Non-pigmented ciliary epithelial cell (primary cell): ENCODE results near the gene ADGRG2.

Experiments used
- DNase-seq: peaks from one replicate; pipeline ENCODE4 v3.0.0-alpha.2; 2010; ENCODE audit warnings: low read depth

The ADGRG2 gene

GRCh38 chrX:19121898-19122640 is at the start of gene ADGRG2:
Gene ADGRG2 (minus strand): TSS chrX:19122468. CDS start chrX:19068834, 53,634 bp downstream.
- no peak for DNase-seq

- DNase-seq, result no peak
Measured at GRCh38 chrX:19168609-19169008, 46.3 kb upstream of the ADGRG2 start.

- no peak for DNase-seq
Measured at GRCh38 chrX:19162851-19163250, 40.6 kb upstream of the ADGRG2 start.

GRCh38 chrX:19156186-19156585 is 33.9 kb upstream of the ADGRG2 start:
- no peak for DNase-seq

- DNase-seq, result no peak
Measured at GRCh38 chrX:19152762-19153161, 30.5 kb upstream of the ADGRG2 start.

- DNase-seq, result no peak
Measured at GRCh38 chrX:19137067-19137466, 14.8 kb upstream of the ADGRG2 start.

DNA sequence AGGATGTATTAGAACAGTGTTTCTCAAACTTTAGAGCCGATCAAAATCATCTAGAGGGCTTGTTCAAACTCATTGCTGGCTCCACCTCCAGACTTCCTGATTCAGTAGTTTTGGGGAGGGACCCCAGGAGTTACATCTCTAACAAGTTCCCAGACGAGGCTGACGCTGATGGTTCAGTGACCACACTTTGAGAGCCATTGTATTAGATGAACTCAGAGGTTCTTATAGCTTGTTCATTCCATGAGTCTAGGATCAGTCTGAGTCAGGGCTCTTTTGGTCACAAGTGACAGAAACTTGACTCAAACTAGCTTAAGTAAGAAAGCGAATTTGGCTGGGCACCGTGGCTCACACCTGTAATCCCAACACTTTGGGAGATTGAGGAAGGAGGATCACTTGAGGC is 11.5 kb upstream of the ADGRG2 start:
- no peak for DNase-seq

- no peak for DNase-seq
Measured at GRCh38 chrX:19133231-19133630, 11.0 kb upstream of the ADGRG2 start.

GRCh38 chrX:19130628-19131027 is 8.4 kb upstream of the ADGRG2 start:
- no peak for DNase-seq

GRCh38 chrX:19129694-19130093 is 7.4 kb upstream of the ADGRG2 start:
- DNase-seq, result no peak

GRCh38 chrX:19127649-19128168 is 5.4 kb upstream of the ADGRG2 start:
- DNase-seq, result no peak

DNA sequence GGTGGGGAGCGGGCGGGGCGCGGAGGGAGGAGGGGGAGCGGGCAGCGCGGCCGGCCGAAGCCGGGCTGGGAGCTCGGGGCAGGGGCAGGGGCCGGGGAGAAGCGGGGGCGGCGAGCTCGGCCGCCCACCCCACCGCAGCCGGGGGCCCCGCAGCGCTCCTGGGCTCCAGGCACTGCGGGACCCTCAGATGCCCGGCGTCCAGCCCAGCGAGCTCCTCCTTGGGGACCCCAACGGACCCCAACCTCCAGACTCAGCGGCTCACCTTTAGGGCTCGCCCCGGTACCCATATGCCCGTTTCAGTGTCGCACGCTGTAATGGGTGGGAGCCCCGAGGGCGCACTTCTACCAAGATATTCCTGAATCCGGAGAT is 357 bp upstream of the ADGRG2 start:
- no peak for DNase-seq

DNA sequence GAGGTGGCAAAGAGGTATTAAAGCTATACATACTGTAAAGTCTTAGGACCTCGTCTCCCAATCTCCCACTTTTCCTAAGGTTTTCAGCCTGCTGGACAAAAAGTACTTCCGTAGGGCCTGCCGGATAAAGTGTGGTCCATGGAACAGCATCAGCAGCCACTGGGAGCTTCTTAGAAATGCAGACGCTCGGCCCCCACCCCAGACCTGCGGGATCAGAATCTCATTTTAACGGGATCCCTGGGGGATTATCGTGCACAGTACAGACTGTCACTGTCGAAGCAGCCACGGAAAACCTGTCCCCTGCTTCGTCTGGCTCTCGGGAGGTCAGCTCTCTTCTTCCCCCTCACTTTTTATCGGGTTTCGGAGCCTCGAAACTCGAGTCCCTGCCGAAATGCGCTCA is 802 bp downstream of the ADGRG2 start:
- no peak for DNase-seq

DNA sequence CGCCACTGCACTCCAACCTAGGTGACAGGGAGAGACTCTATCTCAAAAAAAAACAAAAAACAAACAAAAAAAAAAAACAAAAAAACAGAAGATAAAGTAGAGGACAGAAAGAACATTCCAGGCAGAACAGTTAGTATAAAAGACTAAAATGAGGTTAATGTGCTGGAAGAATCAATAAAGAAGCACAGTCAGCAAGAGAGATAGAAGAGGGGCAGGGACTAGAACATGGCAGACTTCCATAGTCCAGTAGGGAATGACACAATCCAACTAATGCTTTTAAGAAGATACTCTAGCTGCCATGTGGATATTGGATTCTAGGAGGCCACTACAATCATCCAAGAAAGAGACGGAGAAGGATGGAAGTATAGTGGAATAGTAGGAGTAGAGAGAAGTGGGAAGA is 11.6 kb downstream of the ADGRG2 start:
- DNase-seq, result no peak

- DNase-seq, result no peak
Measured at GRCh38 chrX:19107035-19107434, 15.2 kb downstream of the ADGRG2 start.

DNA sequence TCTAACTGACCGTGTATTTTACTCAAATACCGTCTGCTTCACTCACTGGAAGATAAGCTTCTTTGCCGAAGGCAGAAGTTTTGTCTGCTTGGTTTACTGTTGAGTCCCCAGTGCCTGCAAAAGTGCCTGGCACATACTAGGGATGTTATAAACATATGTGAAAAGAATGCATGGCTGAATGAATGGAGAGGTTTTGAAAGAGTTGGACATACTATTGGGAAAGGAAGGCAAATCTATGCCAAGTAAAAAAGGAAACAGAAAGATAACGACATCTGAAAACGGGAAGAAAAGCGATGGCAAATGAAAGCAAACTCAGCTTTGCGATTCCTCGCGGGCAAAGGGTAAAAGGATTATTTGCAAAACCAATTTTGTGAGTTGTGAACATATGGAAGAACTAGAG is 21.7 kb downstream of the ADGRG2 start:
- DNase-seq, result no peak

DNA sequence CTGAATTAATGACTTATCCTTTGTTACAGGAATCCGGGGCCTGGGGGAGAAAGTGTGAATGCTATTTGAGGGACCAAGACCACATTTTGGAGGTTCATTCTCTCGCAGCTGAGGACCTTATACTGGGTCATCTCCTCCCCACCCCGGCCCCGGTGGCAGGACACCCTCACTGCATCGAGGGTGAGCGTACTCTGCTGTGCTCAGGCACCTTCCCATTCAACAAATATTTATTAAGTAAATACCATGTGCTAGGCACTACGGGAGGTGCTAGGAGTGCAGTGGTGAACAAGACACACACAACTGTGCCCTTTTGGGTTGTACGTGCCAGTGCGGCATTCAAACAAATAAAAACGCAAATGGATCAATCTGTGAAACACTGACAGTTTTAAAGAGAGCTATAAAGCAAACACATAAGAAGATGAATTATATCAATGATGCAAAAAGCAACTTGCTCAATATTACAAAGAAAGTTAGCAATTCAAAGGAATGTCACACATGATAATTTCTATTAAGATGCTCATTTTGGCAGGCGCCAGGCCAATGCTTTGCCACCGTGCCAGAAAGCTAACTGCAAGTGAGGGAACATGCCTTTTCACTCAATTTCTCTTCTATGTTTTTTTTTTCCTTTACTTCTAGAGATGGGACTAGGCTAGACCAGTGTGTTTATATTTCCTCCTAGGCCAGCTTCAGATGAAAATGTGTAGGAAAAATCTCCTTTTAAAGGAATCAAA is 24.6 kb downstream of the ADGRG2 start:
- DNase-seq, result no peak

- DNase-seq, result no peak
Measured at GRCh38 chrX:19096586-19096985, 25.7 kb downstream of the ADGRG2 start.

DNA sequence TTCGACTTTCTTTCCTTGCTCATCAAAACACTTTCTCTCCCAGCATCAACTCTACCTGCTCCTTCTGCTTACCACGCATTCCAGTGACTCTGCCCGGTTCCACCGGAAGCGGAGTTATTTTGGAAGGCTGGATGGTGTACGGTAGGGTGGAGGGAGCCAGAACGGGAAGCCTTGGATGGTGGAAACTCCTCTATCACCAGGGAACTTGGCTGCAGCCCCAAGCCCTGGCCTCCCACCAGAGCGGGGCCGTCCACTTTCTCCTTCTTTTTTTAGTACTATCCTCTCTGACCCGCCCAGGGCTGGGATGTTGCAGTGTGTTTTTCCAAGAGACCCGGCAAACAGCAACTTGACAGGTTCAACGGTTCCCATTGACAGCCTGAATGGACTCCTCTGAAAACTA is 27.6 kb downstream of the ADGRG2 start:
- no peak for DNase-seq

DNA sequence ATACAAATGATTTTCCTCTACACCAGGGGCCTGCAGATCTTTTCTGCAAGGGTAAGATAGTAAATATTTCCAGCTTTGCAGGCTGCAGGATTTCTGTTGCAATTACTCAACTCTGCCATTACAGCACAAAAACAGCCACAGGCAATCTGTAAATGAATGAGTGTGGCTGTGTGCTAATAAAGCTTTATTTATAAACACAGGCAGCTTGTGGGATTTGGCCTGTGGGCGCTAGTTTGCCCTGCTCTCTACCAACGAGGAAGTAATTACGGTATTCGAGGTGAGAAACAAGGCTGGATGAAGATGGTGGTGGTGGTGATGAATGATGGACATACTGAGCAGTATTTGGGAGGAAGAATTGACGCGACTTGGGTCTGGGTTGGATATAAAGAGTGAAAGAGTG is 30.7 kb downstream of the ADGRG2 start:
- DNase-seq, result no peak

DNA sequence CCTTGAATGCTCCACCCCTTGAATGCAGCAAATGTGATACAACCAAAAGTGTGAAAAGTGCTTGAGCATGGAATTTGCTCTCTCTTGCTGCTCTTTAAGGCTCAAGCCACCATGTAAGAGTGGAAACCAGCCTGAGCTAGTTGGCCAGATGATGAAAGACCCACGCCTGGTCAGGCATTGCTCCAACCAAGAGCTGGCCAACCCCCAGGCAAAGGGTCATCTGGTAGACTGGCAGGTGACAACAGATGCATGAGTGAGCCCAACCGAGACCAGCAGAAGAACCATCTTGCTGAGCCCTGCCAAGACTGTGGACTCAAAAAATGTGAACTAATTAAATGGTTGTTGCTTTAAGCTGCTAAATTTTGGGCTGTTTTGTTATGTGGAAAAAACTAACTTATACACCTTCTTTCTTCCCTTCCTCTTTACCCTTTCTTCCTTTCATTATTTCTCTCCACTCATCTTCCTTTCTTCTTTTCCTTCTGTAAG is 32.7 kb downstream of the ADGRG2 start:
- no peak for DNase-seq

- DNase-seq, result no peak
Measured at GRCh38 chrX:19086102-19086772, 36.0 kb downstream of the ADGRG2 start.

DNA sequence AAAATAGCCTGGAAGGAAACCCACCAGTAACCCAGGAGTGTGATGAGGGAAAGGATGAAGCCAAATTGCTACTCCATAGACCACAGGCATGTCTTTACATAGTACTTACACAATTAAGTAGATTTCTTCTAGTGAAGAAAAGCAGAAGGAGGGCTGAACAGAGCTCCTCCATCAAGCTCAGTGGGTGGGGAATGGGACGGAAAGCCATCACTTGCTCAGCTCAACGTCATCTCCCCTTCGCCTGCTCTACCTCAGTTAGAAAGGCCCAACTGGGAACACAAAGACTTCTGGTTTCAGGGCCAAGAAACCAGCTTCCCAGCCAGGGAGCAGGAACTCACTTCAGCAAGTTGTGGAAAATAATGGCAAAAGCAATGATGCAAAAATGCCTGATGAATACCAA is 36.6 kb downstream of the ADGRG2 start:
- no peak for DNase-seq
